ENCODE measurements around the gene GARS1. TPM values are rescaled to one million over a fixed set of nuclear protein-coding genes. Genes with fewer than 3 reads are reported as not detected.

The GARS1 gene
- polyA plus RNA-seq, 1 experiment: 1,118 TPM

DNA sequence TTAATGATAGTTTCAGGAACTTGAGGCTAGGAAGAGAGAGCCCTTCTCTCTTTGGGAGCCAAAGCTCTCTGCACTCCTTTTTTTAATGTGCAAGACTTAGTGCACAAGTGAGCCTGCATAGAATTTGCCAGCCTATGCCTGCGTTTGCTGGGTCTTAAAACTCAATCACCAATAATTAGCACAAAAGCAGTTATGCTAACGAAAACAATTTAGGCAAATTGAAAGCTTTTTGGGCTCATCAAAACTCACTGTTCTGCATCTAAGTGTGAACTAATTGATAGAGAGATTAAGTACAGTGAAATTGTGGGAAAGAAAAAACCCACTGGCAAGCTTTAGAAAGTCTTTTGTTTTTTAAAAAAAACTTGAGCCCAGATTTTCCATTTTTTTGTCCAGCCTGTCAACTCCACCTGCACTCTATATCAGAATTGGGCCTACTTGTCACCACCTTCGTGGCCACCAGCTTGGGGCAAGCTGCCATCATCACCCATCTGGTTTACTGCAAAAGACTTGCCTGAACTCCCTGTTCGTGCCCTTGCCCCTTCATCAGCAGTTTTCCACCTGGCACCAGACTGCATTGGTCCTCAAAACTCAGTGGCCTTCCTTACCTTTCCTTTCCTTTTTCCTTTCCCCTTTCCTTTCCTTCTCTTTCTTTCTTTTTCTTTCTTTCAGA lies 49.7 kb downstream of the GARS1 start:
- TF ChIP-seq, protein P1, sequence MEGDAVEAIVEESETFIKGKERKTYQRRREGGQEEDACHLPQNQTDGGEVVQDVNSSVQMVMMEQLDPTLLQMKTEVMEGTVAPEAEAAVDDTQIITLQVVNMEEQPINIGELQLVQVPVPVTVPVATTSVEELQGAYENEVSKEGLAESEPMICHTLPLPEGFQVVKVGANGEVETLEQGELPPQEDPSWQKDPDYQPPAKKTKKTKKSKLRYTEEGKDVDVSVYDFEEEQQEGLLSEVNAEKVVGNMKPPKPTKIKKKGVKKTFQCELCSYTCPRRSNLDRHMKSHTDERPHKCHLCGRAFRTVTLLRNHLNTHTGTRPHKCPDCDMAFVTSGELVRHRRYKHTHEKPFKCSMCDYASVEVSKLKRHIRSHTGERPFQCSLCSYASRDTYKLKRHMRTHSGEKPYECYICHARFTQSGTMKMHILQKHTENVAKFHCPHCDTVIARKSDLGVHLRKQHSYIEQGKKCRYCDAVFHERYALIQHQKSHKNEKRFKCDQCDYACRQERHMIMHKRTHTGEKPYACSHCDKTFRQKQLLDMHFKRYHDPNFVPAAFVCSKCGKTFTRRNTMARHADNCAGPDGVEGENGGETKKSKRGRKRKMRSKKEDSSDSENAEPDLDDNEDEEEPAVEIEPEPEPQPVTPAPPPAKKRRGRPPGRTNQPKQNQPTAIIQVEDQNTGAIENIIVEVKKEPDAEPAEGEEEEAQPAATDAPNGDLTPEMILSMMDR (IDR thresholded peaks at IDR 0.05; ENCODE audit: insufficient read depth, low read depth, low read length): no peak
- Histone ChIP-seq H3K27me3 (ENCODE audit: control insufficient read depth, insufficient read depth, low read length) (no peaks in the 10 kb centered on the region), H3K36me3 (ENCODE audit: control insufficient read depth, insufficient read depth, low read length) (peaks cover 10% of the 10 kb centered on the region), H3K4me3 (ENCODE audit: low read depth, low read length) (no peak overlapping the region)
- no peak for DNase-seq (ENCODE audit: low read depth)
- POLR2A ChIA-PET: no interaction called here
- CTCF ChIA-PET: interaction anchor here (1.1 kb wide), 1 partner anchor 10 kb away, joined by 3 read pairs; no protein-coding TSS in a partner anchor

DNA sequence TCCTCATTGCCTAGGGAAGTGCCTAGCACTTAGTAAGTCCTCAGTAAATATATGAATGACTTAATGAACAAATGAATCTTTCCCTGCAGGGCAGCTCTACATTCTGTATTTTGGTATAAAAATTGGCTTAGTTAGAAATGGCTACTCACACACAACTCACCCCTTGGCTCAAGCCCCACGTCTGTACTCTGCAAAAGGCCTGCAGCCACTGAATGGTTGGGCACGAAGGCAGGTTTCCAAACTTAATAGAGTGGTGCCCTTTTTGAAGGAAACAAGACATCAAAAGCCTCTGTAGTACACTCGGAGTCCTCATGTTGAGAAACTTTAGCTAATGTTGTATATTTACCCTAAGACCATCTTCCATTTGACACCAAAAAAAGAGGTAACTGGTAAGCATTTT lies 51.0 kb downstream of the GARS1 start:
- CTCF ChIA-PET: no interaction called here

DNA sequence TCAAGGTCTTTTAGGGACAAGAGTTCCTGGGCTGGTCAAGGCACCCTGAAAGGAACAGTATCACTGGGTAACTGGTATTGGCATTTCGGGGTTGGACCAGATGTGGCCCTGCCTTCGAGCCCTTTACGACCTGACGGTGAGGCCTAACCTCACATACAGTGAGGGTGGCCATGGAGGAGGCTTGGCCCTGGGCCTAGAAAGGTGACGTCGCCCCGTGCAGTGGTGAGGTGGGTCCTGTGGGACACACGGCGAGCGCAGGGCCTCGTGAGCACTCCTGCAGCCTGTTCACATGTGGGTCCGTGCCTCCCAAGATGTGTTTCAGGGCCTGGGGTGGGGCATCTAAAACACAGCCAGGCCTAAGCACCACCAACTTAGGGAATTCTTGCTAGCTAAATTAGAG lies 51.5 kb downstream of the GARS1 start:
- TF ChIP-seq, protein P1 (IDR thresholded peaks at IDR 0.05; ENCODE audit: insufficient read depth, low read depth, low read length): no peak
- POLR2A ChIA-PET: no interaction called here
- Histone ChIP-seq H3K4me3 (ENCODE audit: low read depth, low read length) (no peak overlapping the region), H3K36me3 (ENCODE audit: control insufficient read depth, insufficient read depth, low read length) (peaks cover 13% of the 10 kb centered on the region), H3K27me3 (ENCODE audit: control insufficient read depth, insufficient read depth, low read length) (no peaks in the 10 kb centered on the region)
- CTCF ChIA-PET: no interaction called here
- DNase-seq (ENCODE audit: low read depth): no peak

More for the DNA sequence above, 51.0 kb downstream of the GARS1 start:
- Histone ChIP-seq H3K27me3 (ENCODE audit: control insufficient read depth, insufficient read depth, low read length) (no peaks in the 10 kb centered on the region), H3K36me3 (ENCODE audit: control insufficient read depth, insufficient read depth, low read length) (peaks cover 13% of the 10 kb centered on the region), H3K4me3 (ENCODE audit: low read depth, low read length) (no peak overlapping the region)
- POLR2A ChIA-PET: no interaction called here
- TF ChIP-seq, protein P1 (IDR thresholded peaks at IDR 0.05; ENCODE audit: insufficient read depth, low read depth, low read length): no peak
- DNase-seq (ENCODE audit: low read depth): no peak

DNA sequence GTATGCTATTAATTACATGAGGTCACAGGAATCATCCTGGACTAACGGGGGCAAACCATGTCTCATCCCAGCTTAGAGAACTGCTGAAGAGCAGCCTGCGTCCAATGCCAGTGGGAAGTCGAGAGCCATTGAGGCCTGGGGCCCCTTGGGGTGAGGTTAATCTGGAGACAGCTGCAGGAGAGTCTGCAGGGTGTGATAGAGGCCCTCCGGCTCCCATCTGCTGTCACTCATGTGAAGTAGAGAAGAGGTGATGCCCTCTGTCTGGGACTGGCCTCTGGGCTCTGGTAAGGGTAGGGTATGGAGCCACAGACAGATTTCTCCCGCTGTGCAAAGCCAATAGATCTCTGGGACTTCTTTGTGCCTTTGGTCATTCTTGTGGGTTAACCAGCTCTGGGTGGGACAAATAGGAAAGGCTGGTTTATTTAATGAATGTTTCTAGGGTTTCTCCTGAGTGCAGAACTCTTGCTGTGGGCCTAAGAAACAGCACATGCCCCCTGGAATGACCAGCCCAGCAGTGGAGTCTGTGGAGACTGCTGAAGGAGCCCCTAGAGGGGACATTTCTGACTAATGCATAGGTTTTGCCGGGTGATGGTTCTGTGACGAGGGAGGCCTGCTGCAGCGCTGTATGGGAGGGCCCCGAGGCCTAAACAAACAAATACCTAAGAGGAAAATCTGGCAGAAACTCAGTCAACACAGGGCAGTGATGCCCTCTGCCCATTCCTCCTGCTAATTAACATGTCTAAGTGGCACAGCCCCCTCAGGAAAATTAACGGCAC lies 53.1 kb downstream of the GARS1 start:
- CTCF ChIA-PET: no interaction called here
- no peaks in the 10 kb centered on the region for H3K27me3 ChIP-seq (ENCODE audit: control insufficient read depth, insufficient read depth, low read length)
- POLR2A ChIA-PET: no interaction called here
- no peak for DNase-seq (ENCODE audit: low read depth)
- H3K36me3 ChIP-seq (ENCODE audit: control insufficient read depth, insufficient read depth, low read length): peaks cover 12% of the 10 kb centered on the region
- TF ChIP-seq, protein P1 (IDR thresholded peaks at IDR 0.05; ENCODE audit: insufficient read depth, low read depth, low read length): no peak
- no peak overlapping the region for H3K4me3 ChIP-seq (ENCODE audit: low read depth, low read length)

DNA sequence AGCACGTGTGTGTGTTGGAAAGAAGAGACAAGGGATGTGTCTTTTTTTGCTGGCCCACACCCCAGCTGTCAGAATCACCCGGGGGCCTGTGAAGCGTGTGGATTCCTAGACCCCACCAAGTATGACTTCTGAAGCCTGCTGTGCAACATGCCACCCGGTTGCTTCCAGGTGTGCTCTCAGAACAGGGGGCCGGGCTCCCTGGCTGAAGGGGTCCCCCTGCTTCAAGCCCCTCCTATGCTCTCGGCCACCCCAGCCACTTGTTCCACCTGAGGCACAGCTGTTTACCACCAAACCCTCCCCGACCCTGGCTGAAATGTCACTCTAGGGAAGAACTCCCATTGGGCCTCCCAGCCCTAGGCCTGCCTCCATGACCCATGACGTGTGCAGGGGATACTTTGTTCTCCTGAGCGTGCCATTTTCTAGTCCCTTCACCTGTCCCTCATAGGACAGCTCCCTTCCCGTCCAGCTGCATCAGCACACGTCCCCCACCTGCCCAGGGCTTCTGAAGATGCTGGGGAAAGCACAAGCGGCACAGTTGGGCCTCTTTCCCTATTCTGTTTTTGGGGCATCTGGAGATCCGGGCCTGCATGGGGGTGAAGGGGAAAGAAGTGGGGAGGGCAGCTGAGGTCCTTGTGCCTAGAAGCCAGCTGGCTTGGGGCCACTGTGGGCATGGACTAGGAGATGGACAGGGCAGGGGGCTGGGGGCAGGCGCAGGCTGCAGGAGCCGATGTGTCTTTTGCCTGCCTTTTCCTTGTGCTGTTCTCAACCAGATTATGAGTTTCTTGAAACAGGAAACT lies 54.3 kb downstream of the GARS1 start:
- Histone ChIP-seq H3K36me3 (ENCODE audit: control insufficient read depth, insufficient read depth, low read length) (peaks cover 11% of the 10 kb centered on the region), H3K4me3 (ENCODE audit: low read depth, low read length) (no peak overlapping the region), H3K27me3 (ENCODE audit: control insufficient read depth, insufficient read depth, low read length) (no peaks in the 10 kb centered on the region)
- DNase-seq (ENCODE audit: low read depth): no peak
- TF ChIP-seq, protein P1 (IDR thresholded peaks at IDR 0.05; ENCODE audit: insufficient read depth, low read depth, low read length): no peak
- CTCF ChIA-PET: no interaction called here
- POLR2A ChIA-PET: interaction anchor here (0.6 kb wide), 1 partner anchor 147 kb away, joined by 4 read pairs; no protein-coding TSS in a partner anchor

Measured in BJ (cell line).